Lung microvascular endothelial cell (primary cell): ENCODE results near the gene CALHM3. TPM values are rescaled to one million over a fixed set of nuclear protein-coding genes. Genes with fewer than 3 reads are reported as not detected.

Experiments used
- total RNA-seq: library from RNA; depleted of rRNA; stranded (reverse); fragments of >200 nt; gene quantifications from 2 replicates; pipeline ENCODE4 v1.2.1, GENCODE V29; 2014

The CALHM3 gene
- total RNA-seq, 1 donor from 2014 or later, result not detected

Other genes starting within 250 kb of the CALHM3 start
- under 0.01 and 0.20 TPM in 2 replicates for gene RPEL1, start 233.4 kb downstream of the CALHM3 start, total RNA-seq
- gene INA, start 202.1 kb downstream of the CALHM3 start, total RNA-seq, result under 0.01 TPM in 2 replicates
- 8.1 and 8.7 TPM in 2 replicates for gene PCGF6, start 128.1 kb downstream of the CALHM3 start, total RNA-seq
- 3.1 and 4.2 TPM in 2 replicates for gene TAF5, start 111.3 kb downstream of the CALHM3 start, total RNA-seq
- 183 and 219 TPM in 2 replicates for gene ATP5MK, start 82.8 kb downstream of the CALHM3 start, total RNA-seq
- 19.0 and 27.2 TPM in 2 replicates for gene PDCD11, start 82.6 kb downstream of the CALHM3 start, total RNA-seq
- gene CALHM2, start 26.9 kb downstream of the CALHM3 start, total RNA-seq, result 9.1 and 12.2 TPM in 2 replicates
- not detected in 2 replicates for gene CALHM1, start 20.3 kb downstream of the CALHM3 start, total RNA-seq
- not detected in 2 replicates for gene NEURL1, start 14.5 kb upstream of the CALHM3 start, total RNA-seq